ENCODE data around the gene GIMAP7.

The GIMAP7 gene

GRCh38 chr7:150503155-150503554, 11.5 kb upstream of the GIMAP7 start:
- no peak for TF ChIP-seq CTCF (IDR thresholded peaks at IDR 0.05)

GRCh38 chr7:150503581-150503980, 11.1 kb upstream of the GIMAP7 start:
- no peak for TF ChIP-seq CTCF (IDR thresholded peaks at IDR 0.05)

- no peak for TF ChIP-seq CTCF (IDR thresholded peaks at IDR 0.05)
Observed at GRCh38 chr7:150507947-150508602, 6.6 kb upstream of the GIMAP7 start.

- TF ChIP-seq CTCF (IDR thresholded peaks at IDR 0.05) = no peak
Observed at GRCh38 chr7:150511048-150511447, 3.6 kb upstream of the GIMAP7 start.

GRCh38 chr7:150513758-150514157, 914 bp upstream of the GIMAP7 start:
- no peak for TF ChIP-seq CTCF (IDR thresholded peaks at IDR 0.05)

- no peak for TF ChIP-seq CTCF (IDR thresholded peaks at IDR 0.05)
Observed at GRCh38 chr7:150515248-150516147, 826 bp downstream of the GIMAP7 start.

- no peak for TF ChIP-seq CTCF (IDR thresholded peaks at IDR 0.05)
Observed at GRCh38 chr7:150516956-150517745, 2.5 kb downstream of the GIMAP7 start.

All from LNCAP (cell line).